ENCODE results near the gene URB2.
"Not testable (repeated sequence)": the region's sequence is repeated elsewhere in the genome, so short reads cannot be mapped to it uniquely, and the experiment has no call there.

URB2 gene

GRCh38 chr1:229704157-229704556, 78.1 kb downstream of the URB2 start:
- ChIA-PET CTCF (interaction anchor here (0.7 kb wide), 1 partner anchor 805 kb away, joined by 3 read pairs; no protein-coding TSS in a partner anchor), POLR2A (no interaction called here)
- DNase-seq (ENCODE audit: extremely low spot score): no peak
- TF ChIP-seq CTBP1 (IDR thresholded peaks at IDR 0.05; ENCODE audit: borderline replicate concordance) (no peak), FOXA1 (IDR thresholded peaks at IDR 0.05) (no peak), PKNOX1 (IDR thresholded peaks at IDR 0.05) (no peak), BHLHE40 (IDR thresholded peaks at IDR 0.05; ENCODE audit: borderline replicate concordance) (no peak), HDGF (IDR thresholded peaks at IDR 0.05; ENCODE audit: borderline replicate concordance) (no peak), FOXM1 (IDR thresholded peaks at IDR 0.05; ENCODE audit: borderline replicate concordance) (no peak), SUZ12 (IDR thresholded peaks at IDR 0.05) (no peak), LEF1 (IDR thresholded peaks at IDR 0.05; ENCODE audit: borderline replicate concordance) (no peak), ARNT (IDR thresholded peaks at IDR 0.05) (no peak), NFRKB (IDR thresholded peaks at IDR 0.05) (no peak), FOXK2 (IDR thresholded peaks at IDR 0.05) (no peak), SP1 (IDR thresholded peaks at IDR 0.05) (no peak), TARDBP (IDR thresholded peaks at IDR 0.05) (no peak)

- POLR2A ChIA-PET; CTCF ChIA-PET; DNase-seq (ENCODE audit: extremely low spot score): not testable (repeated sequence)
These were observed 79.1 kb downstream of the URB2 start for GRCh38 chr1:229705152-229705551.

- DNase-seq (ENCODE audit: extremely low spot score); CTCF ChIA-PET; POLR2A ChIA-PET: not testable (repeated sequence)
These were observed 81.1 kb downstream of the URB2 start for GRCh38 chr1:229707127-229707526.

- POLR2A ChIA-PET: no interaction called here
- DNase-seq (ENCODE audit: extremely low spot score): no peak
- TF ChIP-seq FOXM1 (IDR thresholded peaks at IDR 0.05; ENCODE audit: borderline replicate concordance) (no peak), SP1 (IDR thresholded peaks at IDR 0.05) (no peak), ZNF384 (IDR thresholded peaks at IDR 0.05) (no peak), ELF4 (IDR thresholded peaks at IDR 0.05) (no peak), CTBP1 (IDR thresholded peaks at IDR 0.05; ENCODE audit: borderline replicate concordance) (no peak)
- CTCF ChIA-PET: no interaction called here
These were observed 83.5 kb downstream of the URB2 start for GRCh38 chr1:229709500-229710013.

Measured in HEK293T (cell line).